PFSK-1 (cell line): Measurements from ENCODE around the gene PRSS50.

Experiments
- FOXP2 ChIP-seq: optimal IDR thresholded peaks from 2 replicates; pipeline ENCODE3; 2011; ENCODE audit warnings: borderline replicate concordance, control low read depth, inconsistent platforms; ENCODE audit not compliant: insufficient read depth; ENCODE audit errors: extremely low read length, extremely low read depth
- POLR2AphosphoS5 ChIP-seq: IDR thresholded peaks from 2 replicates; pipeline ENCODE4 v1.6.1; 2012; ENCODE audit warnings: low read depth, mild to moderate bottlenecking, control low read depth, low read length, moderate library complexity
- REST ChIP-seq, 2 experiments: IDR thresholded peaks; 2 replicates each; pipeline versions ENCODE4 v1.6.1 to v1.8.0; 2011 to 2012; ENCODE audit warnings: low read depth in 2 of 2, low read length in 2 of 2, control low read depth in 1 of 2, inconsistent platforms in 1 of 2, mild to moderate bottlenecking in 1 of 2, moderate library complexity in 1 of 2; ENCODE audit not compliant: insufficient read depth in 1 of 2
- SIN3A ChIP-seq: IDR thresholded peaks from 2 replicates; pipeline ENCODE4 v1.6.1; 2012; ENCODE audit warnings: mild to moderate bottlenecking, low read length, moderate library complexity, borderline replicate concordance; ENCODE audit not compliant: insufficient read depth
- TAF1 ChIP-seq: IDR thresholded peaks from 2 replicates; pipeline ENCODE4 v1.6.1; 2012; ENCODE audit warnings: low read length, control low read depth, borderline replicate concordance; ENCODE audit not compliant: insufficient read depth

PRSS50 gene

GRCh38 chr3:46662771-46663551, 54.7 kb downstream of the PRSS50 start:
- TF ChIP-seq REST (IDR thresholded peaks at IDR 0.05; ENCODE audit: insufficient read depth in 1 of 2, low read depth in 2 of 2, low read length in 2 of 2) (no peak), TAF1 (no peak), SIN3A (no peak), POLR2AphosphoS5 (no peak), FOXP2 (no peak)
